HepG2 (cell line): ENCODE results near the gene CXCL17.

Experiments used
- KLF13 ChIP-seq: sonication (generic); formaldehyde crosslinking; IDR thresholded peaks from 2 replicates; pipeline ENCODE4 v1.4.0; 2020; ENCODE audit warnings: mild to moderate bottlenecking, missing genetic modification reagents
- ZNF274 ChIP-seq: sonication (generic); formaldehyde crosslinking; IDR thresholded peaks from 2 replicates; pipeline ENCODE4 v1.5.1; 2020; ENCODE audit warnings: mild to moderate bottlenecking, missing genetic modification reagents
- ZNF558 ChIP-seq: sonication (generic); formaldehyde crosslinking; IDR thresholded peaks from 2 replicates; pipeline ENCODE4 v1.9.0; 2022; ENCODE audit warnings: mild to moderate bottlenecking, missing genetic modification reagents, borderline replicate concordance
- TF ChIP-seq, protein P1 (sequence below), 2 experiments: IDR thresholded peaks; 2 replicates each; pipeline ENCODE4 v1.6.1; 2011 to 2012; ENCODE audit warnings: low read length in 2 of 2, borderline replicate concordance in 1 of 2, low read depth in 1 of 2, mild to moderate bottlenecking in 1 of 2, moderate library complexity in 1 of 2
- TF ChIP-seq, protein P2 (sequence below): sonication (generic); formaldehyde crosslinking; IDR thresholded peaks from 2 replicates; pipeline ENCODE4 v1.5.0; 2020; ENCODE audit warnings: mild to moderate bottlenecking, missing genetic modification reagents

GRCh38 chr19:42380155-42380554 lies 62.6 kb downstream of the CXCL17 start:
- TF ChIP-seq KLF13 (CRISPR knock-in tag) = no peak
- no peak for TF ChIP-seq ZNF274 (CRISPR knock-in tag)
- no peak for TF ChIP-seq ZNF558 (CRISPR knock-in tag)
- TF ChIP-seq, protein P1, sequence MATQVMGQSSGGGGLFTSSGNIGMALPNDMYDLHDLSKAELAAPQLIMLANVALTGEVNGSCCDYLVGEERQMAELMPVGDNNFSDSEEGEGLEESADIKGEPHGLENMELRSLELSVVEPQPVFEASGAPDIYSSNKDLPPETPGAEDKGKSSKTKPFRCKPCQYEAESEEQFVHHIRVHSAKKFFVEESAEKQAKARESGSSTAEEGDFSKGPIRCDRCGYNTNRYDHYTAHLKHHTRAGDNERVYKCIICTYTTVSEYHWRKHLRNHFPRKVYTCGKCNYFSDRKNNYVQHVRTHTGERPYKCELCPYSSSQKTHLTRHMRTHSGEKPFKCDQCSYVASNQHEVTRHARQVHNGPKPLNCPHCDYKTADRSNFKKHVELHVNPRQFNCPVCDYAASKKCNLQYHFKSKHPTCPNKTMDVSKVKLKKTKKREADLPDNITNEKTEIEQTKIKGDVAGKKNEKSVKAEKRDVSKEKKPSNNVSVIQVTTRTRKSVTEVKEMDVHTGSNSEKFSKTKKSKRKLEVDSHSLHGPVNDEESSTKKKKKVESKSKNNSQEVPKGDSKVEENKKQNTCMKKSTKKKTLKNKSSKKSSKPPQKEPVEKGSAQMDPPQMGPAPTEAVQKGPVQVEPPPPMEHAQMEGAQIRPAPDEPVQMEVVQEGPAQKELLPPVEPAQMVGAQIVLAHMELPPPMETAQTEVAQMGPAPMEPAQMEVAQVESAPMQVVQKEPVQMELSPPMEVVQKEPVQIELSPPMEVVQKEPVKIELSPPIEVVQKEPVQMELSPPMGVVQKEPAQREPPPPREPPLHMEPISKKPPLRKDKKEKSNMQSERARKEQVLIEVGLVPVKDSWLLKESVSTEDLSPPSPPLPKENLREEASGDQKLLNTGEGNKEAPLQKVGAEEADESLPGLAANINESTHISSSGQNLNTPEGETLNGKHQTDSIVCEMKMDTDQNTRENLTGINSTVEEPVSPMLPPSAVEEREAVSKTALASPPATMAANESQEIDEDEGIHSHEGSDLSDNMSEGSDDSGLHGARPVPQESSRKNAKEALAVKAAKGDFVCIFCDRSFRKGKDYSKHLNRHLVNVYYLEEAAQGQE (IDR thresholded peaks at IDR 0.05; ENCODE audit: borderline replicate concordance in 1 of 2, low read depth in 1 of 2, low read length in 2 of 2) = no peak
- TF ChIP-seq, protein P2, sequence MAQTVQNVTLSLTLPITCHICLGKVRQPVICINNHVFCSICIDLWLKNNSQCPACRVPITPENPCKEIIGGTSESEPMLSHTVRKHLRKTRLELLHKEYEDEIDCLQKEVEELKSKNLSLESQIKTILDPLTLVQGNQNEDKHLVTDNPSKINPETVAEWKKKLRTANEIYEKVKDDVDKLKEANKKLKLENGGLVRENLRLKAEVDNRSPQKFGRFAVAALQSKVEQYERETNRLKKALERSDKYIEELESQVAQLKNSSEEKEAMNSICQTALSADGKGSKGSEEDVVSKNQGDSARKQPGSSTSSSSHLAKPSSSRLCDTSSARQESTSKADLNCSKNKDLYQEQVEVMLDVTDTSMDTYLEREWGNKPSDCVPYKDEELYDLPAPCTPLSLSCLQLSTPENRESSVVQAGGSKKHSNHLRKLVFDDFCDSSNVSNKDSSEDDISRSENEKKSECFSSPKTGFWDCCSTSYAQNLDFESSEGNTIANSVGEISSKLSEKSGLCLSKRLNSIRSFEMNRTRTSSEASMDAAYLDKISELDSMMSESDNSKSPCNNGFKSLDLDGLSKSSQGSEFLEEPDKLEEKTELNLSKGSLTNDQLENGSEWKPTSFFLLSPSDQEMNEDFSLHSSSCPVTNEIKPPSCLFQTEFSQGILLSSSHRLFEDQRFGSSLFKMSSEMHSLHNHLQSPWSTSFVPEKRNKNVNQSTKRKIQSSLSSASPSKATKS (CRISPR knock-in tag) = no peak
